Measurements from ENCODE around the gene SCARB1.

DNA sequence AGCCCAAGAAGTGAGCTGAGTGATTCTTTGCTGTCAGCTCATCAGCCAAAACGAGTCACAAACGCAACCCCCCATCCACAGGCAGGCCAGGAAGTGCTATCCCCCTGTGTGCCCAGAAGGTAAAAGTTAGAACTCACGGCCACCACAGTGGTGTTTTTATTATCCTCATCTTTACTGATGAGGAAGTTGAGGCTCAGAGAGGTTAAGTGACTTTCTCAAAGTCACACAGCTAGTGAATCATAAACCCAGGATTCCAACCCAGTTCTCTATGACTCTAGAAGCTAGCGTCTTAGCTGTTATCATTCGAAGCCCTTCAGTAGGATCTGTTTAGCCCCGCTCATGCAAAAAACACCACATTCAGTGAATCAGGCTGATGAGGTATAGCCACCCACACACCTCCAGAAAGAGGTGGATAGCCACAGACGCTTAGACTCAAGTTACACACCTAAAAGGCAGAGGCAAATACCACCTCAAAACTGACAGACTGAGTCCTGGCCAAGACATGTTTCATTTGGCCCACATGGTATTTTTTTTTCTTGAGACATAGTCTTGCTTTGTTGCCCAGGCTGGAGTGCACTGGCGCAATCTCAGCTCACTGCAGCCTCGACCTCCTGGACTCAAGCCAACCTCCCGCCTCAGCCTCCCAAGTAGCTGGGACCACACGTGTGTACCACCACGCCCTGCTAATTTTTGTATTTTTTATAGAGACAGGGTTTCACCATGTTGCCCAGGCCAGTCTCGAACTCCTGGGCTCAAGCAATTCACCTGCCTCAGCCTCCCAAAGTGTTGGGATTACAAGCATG is 100.7 kb downstream of the SCARB1 start:
- TF ChIP-seq, protein P1, sequence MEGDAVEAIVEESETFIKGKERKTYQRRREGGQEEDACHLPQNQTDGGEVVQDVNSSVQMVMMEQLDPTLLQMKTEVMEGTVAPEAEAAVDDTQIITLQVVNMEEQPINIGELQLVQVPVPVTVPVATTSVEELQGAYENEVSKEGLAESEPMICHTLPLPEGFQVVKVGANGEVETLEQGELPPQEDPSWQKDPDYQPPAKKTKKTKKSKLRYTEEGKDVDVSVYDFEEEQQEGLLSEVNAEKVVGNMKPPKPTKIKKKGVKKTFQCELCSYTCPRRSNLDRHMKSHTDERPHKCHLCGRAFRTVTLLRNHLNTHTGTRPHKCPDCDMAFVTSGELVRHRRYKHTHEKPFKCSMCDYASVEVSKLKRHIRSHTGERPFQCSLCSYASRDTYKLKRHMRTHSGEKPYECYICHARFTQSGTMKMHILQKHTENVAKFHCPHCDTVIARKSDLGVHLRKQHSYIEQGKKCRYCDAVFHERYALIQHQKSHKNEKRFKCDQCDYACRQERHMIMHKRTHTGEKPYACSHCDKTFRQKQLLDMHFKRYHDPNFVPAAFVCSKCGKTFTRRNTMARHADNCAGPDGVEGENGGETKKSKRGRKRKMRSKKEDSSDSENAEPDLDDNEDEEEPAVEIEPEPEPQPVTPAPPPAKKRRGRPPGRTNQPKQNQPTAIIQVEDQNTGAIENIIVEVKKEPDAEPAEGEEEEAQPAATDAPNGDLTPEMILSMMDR (IDR thresholded peaks at IDR 0.05): no peak
- TF ChIP-seq POLR2A (IDR thresholded peaks at IDR 0.05): no peak
